Ishikawa (cell line): ENCODE measurements around the gene ARHGDIA.

Experiments used
- CEBPB ChIP-seq: IDR thresholded peaks from 2 replicates; pipeline ENCODE4 v1.6.1; 2012
- CREB1 ChIP-seq: IDR thresholded peaks from 2 replicates; pipeline ENCODE4 v1.6.1; 2012; ENCODE audit warnings: low read depth
- EGR1 ChIP-seq: IDR thresholded peaks from 2 replicates; pipeline ENCODE4 v1.6.1; 2012
- EP300 ChIP-seq: IDR thresholded peaks from 2 replicates; pipeline ENCODE4 v1.6.1; 2012; ENCODE audit warnings: borderline replicate concordance
- FOXM1 ChIP-seq: IDR thresholded peaks from 2 replicates; pipeline ENCODE4 v1.6.1; 2012; ENCODE audit warnings: low read depth, borderline replicate concordance
- NFIC ChIP-seq: IDR thresholded peaks from 2 replicates; pipeline ENCODE4 v1.6.1; 2012
- RAD21 ChIP-seq: IDR thresholded peaks from 2 replicates; pipeline ENCODE4 v1.6.1; 2012; ENCODE audit warnings: low read depth
- REST ChIP-seq: IDR thresholded peaks from 2 replicates; pipeline ENCODE4 v1.6.1; 2012; ENCODE audit warnings: low read depth, mild to moderate bottlenecking
- TAF1 ChIP-seq: IDR thresholded peaks from 2 replicates; pipeline ENCODE4 v1.6.1; 2012; ENCODE audit warnings: low read depth, mild to moderate bottlenecking
- TCF12 ChIP-seq: IDR thresholded peaks from 2 replicates; pipeline ENCODE4 v1.6.1; 2012; ENCODE audit warnings: low read depth
- TEAD4 ChIP-seq: IDR thresholded peaks from 2 replicates; pipeline ENCODE4 v1.6.1; 2012
- YY1 ChIP-seq: IDR thresholded peaks from 2 replicates; pipeline ENCODE4 v1.6.1; 2012; ENCODE audit warnings: low read depth
- ZBTB7A ChIP-seq: IDR thresholded peaks from 2 replicates; pipeline ENCODE4 v1.6.1; 2012; ENCODE audit warnings: low read depth
- TF ChIP-seq, protein P1 (sequence below): IDR thresholded peaks from 2 replicates; pipeline ENCODE4 v1.6.1; 2012
- TF ChIP-seq, protein P2 (sequence below): IDR thresholded peaks from 2 replicates; pipeline ENCODE4 v1.6.1; 2012

ARHGDIA gene

DNA sequence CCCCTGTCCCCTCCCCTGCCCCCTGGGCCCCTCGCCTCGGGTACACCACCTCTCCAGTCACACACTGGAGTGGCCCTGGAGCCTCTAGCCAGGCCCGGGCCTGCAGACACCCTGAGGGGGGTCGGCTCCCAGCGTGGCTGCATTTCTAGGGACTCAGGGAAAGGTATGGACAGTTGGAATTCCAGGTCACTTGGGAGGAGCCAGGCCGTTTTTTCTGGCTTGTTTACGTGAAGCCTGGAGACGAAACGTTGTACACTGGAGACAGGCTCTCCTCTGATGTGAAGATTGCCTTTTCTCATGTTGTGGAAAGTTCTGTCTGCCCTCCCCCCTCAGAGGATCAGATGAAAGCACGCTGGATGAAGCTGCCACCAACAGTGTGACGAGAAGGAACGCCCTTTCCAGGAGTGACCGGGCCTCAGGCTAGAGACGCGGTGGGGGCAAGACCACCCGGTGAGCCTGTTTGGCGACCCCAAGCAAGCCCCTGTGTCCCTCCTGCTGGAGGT is 32.3 kb downstream of the ARHGDIA start:
- TF ChIP-seq RAD21 = no peak
- no peak for TF ChIP-seq TAF1

DNA sequence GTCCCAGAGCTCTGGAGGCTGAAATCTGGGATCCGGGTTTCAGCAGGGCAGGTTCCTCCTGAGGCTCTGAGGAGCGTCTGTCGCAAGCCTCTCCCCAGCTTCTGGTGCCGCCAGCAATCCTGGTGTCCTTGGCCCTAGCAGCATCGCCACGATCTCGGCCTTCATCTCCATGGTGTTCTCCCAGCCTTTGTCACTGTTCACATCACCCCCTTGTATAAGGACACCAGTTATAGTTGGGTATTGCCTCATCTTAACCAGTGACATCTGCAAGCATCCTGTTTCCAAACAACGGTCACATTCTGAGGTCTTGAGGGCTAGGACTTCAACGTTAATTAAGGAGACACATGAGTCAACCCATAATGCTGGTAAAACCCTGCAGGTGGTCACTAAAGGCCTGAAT is 33.5 kb downstream of the ARHGDIA start:
- TF ChIP-seq ZBTB7A (no peak), TAF1 (no peak), YY1 (no peak)

GRCh38 chr17:81834831-81835267 is 36.3 kb downstream of the ARHGDIA start, which contains the start of gene PPP1R27:
TSS of gene PPP1R27 (minus strand) at chr17:81835050. CDS start at chr17:81834953, 97 bp downstream.
- no peak for TF ChIP-seq YY1

DNA sequence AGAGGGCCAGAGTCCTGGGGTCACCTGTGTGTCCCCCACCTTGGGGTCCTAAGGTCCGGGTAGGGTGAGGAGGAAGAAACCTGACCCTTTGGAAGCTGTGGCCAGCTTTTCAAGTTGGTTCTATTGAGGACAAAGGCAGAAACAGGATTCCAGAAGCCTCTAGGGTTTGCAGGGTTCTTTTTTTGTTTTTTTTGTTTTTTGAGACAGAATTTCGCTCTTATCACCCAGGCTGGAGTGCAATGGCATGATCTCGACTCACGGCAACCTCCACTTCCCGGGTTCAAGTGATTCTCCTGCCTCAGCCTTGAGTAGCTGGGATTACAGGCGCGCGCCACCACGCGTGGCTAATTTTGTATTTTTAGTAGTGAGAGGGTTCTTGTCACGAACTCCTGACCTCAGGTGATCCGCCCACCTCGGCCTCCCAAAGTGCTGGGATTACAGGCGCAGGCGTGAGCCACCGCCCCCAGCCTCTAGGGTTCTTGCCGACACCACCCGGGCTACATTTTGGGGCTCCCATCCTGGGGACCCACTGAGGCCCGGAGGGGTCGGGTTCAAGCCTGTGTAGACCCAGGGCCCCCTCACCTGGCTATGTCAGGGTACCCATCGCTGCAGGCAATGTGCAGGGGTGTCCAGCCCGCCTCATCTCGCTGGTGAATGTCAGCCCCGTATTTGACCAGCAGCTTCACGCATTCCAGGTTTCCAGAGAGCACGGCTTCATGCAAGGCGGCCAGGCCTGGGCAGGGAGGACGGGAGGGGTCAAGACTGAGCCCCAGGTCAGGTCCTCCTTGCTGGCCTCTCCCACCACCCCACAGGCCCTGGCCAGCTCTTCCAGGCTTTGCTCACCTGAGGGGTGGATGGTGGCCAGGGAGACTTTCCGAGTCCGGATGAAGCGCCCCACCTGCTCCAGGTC is 37.0 kb downstream of the ARHGDIA start:
- no peak for TF ChIP-seq TEAD4
- TF ChIP-seq, protein P1, sequence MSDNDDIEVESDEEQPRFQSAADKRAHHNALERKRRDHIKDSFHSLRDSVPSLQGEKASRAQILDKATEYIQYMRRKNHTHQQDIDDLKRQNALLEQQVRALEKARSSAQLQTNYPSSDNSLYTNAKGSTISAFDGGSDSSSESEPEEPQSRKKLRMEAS = no peak
- no peak for TF ChIP-seq TCF12
- TF ChIP-seq, protein P2, sequence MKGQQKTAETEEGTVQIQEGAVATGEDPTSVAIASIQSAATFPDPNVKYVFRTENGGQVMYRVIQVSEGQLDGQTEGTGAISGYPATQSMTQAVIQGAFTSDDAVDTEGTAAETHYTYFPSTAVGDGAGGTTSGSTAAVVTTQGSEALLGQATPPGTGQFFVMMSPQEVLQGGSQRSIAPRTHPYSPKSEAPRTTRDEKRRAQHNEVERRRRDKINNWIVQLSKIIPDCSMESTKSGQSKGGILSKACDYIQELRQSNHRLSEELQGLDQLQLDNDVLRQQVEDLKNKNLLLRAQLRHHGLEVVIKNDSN = no peak
- TF ChIP-seq TAF1 = no peak
- no peak for TF ChIP-seq EP300
- no peak for TF ChIP-seq NFIC
- TF ChIP-seq CREB1 = no peak
- TF ChIP-seq ZBTB7A = no peak
- TF ChIP-seq CEBPB = no peak
- TF ChIP-seq FOXM1 = no peak
- TF ChIP-seq YY1 = no peak
- no peak for TF ChIP-seq RAD21
- TF ChIP-seq REST = no peak
- no peak for TF ChIP-seq EGR1

DNA sequence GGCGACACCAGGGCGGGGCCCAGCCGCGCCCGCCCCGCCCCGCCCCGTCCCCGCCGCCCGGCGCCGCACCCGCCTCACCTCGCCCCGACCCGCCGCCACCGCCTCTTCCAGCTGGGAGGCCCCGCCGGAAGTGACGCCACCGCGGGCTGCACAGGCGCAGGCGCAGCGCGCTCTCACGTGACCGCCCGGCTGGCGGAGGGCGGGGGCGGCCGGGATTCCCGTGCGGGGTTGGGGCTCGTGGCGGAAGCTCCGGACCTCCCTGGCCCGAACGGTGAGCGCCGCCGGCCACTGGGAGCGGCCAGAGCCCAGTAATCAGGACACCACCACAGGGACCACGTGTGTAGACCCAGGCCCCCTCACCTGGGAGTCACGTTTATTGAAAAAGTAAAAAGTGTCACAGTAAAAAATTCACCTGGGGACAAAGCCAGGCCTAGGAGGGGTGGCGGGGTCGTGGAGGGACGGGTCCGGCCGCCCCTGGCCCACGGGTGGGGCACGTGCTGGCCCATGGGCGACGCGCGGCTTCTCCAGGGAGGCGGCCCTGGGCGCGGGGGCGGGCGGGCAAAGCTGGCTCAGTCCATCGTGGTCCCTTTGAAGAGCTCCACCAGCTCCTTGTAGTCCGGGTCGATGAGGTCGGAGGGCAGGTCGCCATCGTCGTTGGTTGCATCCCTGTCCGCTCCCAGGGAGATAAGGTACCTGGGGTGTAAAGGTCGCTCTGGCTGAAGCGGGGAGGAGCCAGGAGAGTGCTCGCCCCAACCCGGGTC is 37.8 kb downstream of the ARHGDIA start, which contains the start of gene MCRIP1:
Gene MCRIP1, minus strand, starts transcription at position 132 of the 761 bp plus-strand sequence. CDS start 8,785 bp downstream, outside the sequence.
- TF ChIP-seq, protein P2 = peak; percentile 96
- TF ChIP-seq RAD21 = no peak
- TF ChIP-seq, protein P1 = peak; percentile 93
- peak; percentile 78; the same call in 1 of the 2 replicates for TF ChIP-seq TAF1
- TF ChIP-seq FOXM1 = no peak
- 0 out of 2 replicates have a peak, but pooled peaks have one; percentile 26 for TF ChIP-seq TEAD4
- TF ChIP-seq EGR1 = peak; percentile 86
- TF ChIP-seq ZBTB7A = no peak
- peak; percentile 40; the same call in 1 of the 2 replicates for TF ChIP-seq CREB1

DNA sequence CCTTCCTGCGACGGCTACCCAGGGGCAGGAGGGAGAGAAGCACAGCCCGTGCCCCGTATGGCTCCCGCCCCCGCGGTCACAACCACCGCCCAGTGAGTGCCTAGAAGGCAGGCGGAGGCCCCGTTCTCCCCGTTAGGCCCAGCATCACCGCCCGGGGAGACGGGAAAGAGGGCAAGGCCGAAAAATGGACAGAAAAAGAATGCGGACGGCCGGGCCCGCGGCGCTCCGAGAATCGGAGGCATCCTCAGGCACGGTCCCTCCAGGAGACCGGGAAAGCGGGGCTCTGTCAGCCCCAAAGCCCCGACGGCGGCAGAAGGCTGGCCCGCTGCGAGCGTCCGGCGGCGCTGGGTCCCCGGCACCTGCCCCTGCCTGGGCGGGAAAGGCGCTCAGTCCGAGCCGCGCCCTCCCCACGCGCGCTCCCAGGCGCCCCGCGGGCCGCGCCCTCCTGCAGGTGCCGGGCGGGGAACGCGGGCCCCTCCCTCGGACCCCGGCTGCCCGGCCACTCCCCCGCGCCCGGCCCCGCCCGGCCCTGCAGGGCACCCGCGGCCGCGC is 38.5 kb downstream of the ARHGDIA start:
- no peak for TF ChIP-seq TCF12
- no peak for TF ChIP-seq FOXM1
- no peak for TF ChIP-seq EP300
- no peak for TF ChIP-seq RAD21
- TF ChIP-seq EGR1 = 0 out of 2 replicates have a peak, but pooled peaks have one; percentile 35
- no peak for TF ChIP-seq CREB1
- TF ChIP-seq, protein P1 = no peak; the same call in 1 of the 2 replicates
- TF ChIP-seq NFIC = no peak
- TF ChIP-seq CEBPB = no peak
- TF ChIP-seq YY1 = no peak
- TF ChIP-seq, protein P2 = no peak
- TF ChIP-seq ZBTB7A = peak; percentile 64
- no peak for TF ChIP-seq REST
- no peak for TF ChIP-seq TAF1
- TF ChIP-seq TEAD4 = no peak
